Measurements from ENCODE around the gene GCA. TPM values are rescaled to one million over a fixed set of nuclear protein-coding genes. Genes with fewer than 3 reads are reported as not detected.

The GCA gene
- total and polyA plus RNA-seq, 12 donors, result 3.4 to 33.9 (median 19.5) TPM

- Histone ChIP-seq H3K27ac (no peak overlapping the region), H3K27me3 (no peaks in the 10 kb centered on the region), H3K4me3 (no peak overlapping the region), H3K4me1 (replicated peaks in 1 of 2) (peaks cover 0 to 7% of the 10 kb centered on the region in 2 donors), H3K36me3 (replicated peaks in 1 of 2) (no peaks in the 10 kb centered on the region), H3K9me3 (replicated peaks in 1 of 3) (no peaks in the 10 kb centered on the region)
- DNase-seq, result no peak
- TF ChIP-seq POLR2A (IDR thresholded peaks at IDR 0.05) (no peak), CTCF (IDR thresholded peaks at IDR 0.05) (no peak)
- intact Hi-C loops (cut with DNase I), result no loop called here
Observed at GRCh38 chr2:162340822-162341221, 3.1 kb upstream of the GCA start.

GRCh38 chr2:162342321-162342720 is 1.6 kb upstream of the GCA start:
- H3K36me3 ChIP-seq (replicated peaks in 1 of 2), result no peaks in the 10 kb centered on the region
- TF ChIP-seq CTCF (IDR thresholded peaks at IDR 0.05) (no peak), POLR2A (IDR thresholded peaks at IDR 0.05) (no peak)
- no peaks in the 10 kb centered on the region for H3K27me3 ChIP-seq
- intact Hi-C loops (cut with DNase I), result no loop called here
- peaks cover 0 to 7% of the 10 kb centered on the region in 2 donors for H3K4me1 ChIP-seq (replicated peaks in 1 of 2)
- no peak overlapping the region for H3K4me3 ChIP-seq
- 56 to 76% (median 63%) methylated on average over 3 of the region's 3 CpGs for WGBS, 4 donors
- no peaks in the 10 kb centered on the region for H3K9me3 ChIP-seq (replicated peaks in 1 of 3)
- no peak overlapping the region for H3K27ac ChIP-seq
- no peak for DNase-seq

GRCh38 chr2:162342841-162343240 is 1.1 kb upstream of the GCA start:
- no peaks in the 10 kb centered on the region for H3K36me3 ChIP-seq (replicated peaks in 1 of 2)
- peaks cover 0 to 7% of the 10 kb centered on the region in 2 donors for H3K4me1 ChIP-seq (replicated peaks in 1 of 2)
- TF ChIP-seq POLR2A (IDR thresholded peaks at IDR 0.05), result no peak
- no peak for TF ChIP-seq CTCF (IDR thresholded peaks at IDR 0.05)
- DNase-seq, result no peak
- intact Hi-C loops (cut with DNase I), result no loop called here
- H3K27me3 ChIP-seq, result no peaks in the 10 kb centered on the region
- H3K27ac ChIP-seq, result no peak overlapping the region
- no peak overlapping the region for H3K4me3 ChIP-seq
- 73 to 82% (median 77%) methylated on average over 2 of the region's 2 CpGs for WGBS, 4 donors
- H3K9me3 ChIP-seq (replicated peaks in 1 of 3), result no peaks in the 10 kb centered on the region

GRCh38 chr2:162343492-162343823 is 474 bp upstream of the GCA start:
- H3K27ac ChIP-seq, result no peak overlapping the region

More at GRCh38 chr2:162343492-162343823, 474 bp upstream of the GCA start:
- peak overlapping the region in 2 of 4 donors; percentile 74 to 82 for H3K4me3 ChIP-seq
- no peak for TF ChIP-seq CTCF (IDR thresholded peaks at IDR 0.05)
- no peak for TF ChIP-seq POLR2A (IDR thresholded peaks at IDR 0.05)
- H3K4me1 ChIP-seq (replicated peaks in 1 of 2), result peaks cover 0 to 7% of the 10 kb centered on the region in 2 donors
- whole genome bisulfite sequencing, 4 donors, result 40 to 48% (median 46%) methylated on average over 4 of the region's 4 CpGs
- H3K36me3 ChIP-seq (replicated peaks in 1 of 2), result no peaks in the 10 kb centered on the region
- no peaks in the 10 kb centered on the region for H3K9me3 ChIP-seq (replicated peaks in 1 of 3)
- H3K27me3 ChIP-seq, result no peaks in the 10 kb centered on the region
- DNase-seq, result no peak
- intact Hi-C loops (cut with DNase I), result no loop called here
